NCI-H226 (cell line): ENCODE results near the gene ZNF581.

ENCODE experiments used
- DNase-seq: peaks from one replicate; pipeline ENCODE4 v3.0.0-alpha.2; 2015

Gene ZNF581

DNA sequence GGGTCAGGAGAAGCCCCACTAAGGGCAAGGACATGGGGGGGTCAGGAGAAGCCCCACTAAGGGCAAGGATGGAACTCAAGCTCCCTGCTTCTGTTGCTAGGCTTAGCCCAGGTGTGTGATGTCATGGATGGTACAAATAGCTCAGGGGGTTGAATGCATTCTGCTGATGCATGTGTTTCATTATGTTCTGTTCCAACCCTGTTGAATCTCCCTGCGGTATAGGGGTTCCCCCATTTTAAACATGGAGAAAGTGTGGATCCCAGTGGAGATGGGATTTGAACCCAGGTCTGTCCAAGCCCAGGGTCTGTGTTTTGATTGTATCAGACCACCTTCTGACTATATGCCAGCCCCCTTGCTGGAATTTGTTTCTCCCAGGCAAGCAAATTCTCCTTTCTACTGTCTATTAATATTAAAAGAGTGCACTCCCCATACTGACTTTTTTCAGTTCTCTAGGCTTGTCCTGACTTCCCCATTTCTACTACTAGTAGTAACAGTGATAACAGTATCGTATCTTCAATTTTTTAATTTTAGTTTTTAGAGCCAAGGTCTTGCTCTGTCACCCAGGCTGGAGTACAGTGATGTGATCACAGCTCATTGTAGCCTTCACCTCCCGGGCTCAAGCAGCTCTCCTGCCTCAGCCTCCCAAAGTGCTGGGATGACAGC is 31.3 kb upstream of the ZNF581 start:
- no peak for DNase-seq

DNA sequence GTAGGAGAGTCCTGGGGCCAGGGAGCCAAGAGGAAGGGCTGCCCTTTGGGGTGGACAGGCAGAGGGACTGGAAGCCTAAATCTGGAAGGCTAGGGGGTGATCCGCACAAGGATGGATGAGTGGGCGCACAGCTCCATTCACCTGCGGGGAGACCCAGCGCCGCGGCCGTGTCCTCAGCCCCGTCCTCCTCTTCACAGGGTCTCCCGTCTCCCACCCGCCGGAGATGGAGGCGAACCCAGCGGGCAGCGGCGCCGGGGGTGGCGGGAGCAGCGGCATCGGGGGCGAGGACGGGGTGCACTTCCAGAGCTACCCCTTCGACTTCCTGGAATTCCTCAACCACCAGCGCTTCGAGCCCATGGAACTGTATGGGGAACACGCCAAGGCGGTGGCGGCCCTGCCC is 30.1 kb upstream of the ZNF581 start:
- no peak for DNase-seq

DNA sequence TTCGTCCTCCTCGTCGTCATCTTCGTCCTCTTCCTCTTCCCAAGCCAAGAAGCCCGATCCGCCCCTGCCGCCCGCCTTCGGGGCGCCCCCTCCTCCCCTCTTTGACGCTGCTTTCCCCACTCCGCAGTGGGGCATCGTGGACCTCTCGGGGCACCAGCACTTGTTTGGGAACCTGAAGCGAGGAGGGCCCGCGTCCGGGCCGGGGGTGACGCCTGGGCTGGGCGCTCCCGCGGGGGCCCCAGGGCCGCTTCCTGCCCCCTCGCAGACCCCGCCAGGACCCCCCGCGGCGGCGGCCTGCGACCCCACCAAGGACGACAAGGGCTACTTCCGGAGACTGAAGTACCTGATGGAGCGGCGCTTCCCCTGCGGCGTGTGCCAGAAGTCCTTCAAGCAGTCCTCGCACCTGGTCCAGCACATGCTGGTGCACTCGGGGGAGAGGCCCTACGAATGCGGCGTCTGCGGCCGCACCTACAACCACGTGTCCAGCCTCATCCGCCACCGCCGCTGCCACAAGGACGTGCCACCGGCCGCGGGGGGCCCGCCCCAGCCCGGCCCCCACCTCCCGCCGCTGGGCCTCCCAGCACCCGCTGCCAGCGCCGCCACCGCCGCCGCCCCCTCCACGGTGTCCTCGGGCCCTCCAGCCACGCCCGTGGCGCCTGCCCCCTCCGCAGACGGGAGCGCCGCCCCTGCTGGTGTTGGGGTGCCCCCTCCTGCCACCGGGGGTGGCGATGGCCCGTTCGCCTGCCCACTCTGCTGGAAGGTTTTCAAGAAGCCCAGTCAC is 29.3 kb upstream of the ZNF581 start:
- DNase-seq: no peak

DNA sequence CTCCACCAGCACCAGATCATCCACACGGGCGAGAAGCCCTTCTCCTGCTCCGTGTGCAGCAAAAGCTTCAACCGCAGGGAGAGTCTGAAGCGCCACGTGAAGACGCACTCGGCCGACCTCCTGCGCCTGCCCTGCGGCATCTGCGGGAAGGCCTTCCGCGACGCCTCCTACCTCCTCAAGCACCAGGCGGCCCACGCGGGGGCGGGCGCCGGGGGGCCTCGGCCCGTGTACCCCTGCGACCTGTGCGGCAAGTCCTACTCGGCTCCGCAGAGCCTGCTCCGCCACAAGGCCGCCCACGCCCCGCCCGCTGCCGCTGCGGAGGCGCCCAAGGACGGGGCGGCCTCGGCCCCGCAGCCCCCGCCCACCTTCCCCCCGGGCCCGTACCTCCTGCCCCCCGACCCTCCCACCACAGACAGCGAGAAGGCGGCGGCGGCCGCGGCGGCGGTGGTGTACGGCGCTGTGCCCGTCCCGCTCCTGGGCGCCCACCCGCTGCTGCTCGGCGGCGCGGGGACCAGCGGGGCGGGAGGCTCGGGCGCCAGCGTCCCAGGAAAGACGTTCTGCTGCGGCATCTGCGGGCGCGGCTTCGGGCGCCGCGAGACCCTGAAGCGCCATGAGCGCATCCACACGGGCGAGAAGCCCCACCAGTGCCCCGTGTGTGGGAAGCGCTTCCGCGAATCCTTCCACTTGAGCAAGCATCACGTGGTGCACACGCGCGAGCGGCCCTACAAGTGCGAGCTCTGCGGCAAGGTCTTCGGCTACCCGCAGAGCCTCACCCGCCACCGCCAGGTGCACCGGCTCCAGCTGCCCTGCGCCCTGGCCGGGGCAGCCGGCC is 28.5 kb upstream of the ZNF581 start:
- DNase-seq: no peak

DNA sequence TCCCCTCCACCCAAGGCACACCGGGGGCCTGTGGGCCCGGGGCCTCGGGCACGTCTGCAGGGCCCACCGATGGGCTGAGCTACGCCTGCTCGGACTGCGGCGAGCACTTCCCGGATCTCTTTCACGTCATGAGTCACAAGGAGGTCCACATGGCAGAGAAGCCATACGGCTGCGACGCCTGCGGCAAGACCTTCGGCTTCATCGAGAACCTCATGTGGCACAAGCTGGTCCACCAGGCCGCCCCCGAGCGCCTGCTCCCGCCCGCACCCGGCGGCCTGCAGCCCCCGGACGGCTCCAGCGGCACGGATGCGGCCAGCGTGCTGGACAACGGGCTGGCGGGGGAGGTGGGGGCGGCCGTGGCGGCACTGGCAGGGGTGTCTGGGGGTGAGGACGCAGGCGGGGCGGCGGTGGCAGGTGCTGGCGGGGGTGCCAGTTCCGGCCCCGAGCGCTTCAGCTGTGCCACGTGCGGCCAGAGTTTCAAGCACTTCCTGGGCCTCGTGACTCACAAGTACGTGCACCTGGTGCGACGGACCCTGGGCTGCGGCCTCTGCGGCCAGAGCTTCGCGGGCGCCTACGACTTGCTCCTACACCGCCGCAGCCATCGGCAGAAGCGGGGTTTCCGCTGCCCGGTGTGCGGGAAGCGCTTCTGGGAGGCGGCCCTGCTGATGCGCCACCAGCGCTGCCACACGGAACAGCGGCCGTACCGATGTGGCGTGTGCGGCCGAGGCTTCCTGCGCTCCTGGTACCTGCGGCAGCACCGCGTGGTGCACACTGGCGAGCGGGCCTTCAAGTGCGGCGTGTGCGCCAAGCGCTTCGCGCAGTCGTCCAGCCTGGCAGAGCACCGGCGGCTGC is 27.7 kb upstream of the ZNF581 start:
- DNase-seq: no peak

DNA sequence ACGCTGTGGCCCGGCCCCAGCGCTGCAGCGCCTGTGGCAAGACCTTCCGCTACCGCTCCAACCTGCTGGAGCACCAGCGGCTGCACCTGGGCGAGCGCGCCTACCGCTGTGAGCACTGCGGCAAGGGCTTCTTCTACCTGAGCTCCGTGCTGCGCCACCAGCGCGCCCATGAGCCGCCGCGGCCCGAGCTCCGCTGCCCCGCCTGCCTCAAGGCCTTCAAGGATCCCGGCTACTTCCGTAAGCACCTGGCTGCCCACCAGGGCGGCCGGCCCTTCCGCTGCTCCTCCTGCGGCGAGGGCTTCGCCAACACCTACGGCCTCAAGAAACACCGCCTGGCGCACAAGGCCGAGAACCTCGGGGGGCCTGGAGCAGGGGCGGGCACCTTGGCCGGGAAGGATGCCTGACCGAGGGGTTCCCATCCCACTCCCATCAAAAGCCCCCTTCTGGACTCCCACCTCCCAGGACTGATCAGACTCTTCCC is 27.0 kb upstream of the ZNF581 start:
- DNase-seq: no peak

DNA sequence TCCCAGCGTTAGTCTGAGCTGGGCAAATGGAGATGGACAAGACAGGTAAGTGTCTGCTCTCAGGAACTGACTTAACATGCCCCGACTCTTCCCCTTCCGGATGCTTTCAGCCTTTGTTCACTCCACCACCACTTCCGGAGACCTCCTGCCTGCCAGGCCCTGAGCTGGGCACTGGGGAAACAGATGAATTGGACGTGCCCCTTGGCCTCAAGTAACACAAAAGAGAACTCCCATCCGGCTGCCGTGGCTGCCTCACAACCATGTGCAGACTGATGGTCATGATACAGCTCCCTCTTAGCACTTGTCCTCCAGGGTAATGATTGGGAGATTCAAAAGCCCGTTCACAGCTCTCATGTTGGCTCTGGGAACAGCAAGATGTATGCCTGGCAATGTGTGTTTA is 26.0 kb upstream of the ZNF581 start:
- DNase-seq: no peak

DNA sequence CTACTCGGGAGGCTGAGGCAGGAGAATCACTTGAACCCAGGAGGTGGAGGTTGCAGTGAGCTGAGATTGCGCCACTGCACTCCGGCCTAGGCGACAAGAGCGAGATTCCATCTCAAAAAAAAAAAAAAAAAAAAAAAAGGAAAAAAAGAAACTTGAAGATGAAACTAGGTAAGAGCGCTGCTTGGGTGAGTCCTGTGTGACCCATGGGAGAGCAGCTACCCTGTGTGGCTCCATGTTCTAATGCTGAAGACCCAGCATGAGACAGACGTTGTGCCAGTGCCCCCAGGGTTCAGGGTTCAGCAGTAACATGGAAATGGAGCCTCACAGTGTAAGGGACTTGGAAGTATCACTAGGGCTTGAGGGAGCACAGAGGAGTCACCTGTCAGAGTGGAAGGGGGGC is 25.0 kb upstream of the ZNF581 start:
- DNase-seq: no peak

DNA sequence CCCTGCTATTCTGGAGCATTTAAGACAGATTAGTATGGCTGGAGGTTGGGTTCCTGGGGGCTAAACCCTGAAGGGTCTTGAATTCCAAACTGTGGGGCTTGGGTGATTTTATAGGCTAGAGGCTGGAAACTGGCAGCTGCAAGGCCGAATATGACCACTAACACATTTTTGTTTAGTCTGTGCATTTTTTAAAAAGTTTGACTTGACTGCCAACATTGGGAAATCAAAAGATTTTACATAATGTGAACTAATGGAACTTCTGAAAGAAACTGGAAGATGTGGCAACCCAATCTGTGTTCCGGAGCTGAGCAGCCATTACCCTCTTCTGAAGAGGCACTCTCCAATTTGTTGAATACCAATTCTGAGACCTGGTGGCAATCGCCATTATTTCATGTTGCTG is 24.2 kb upstream of the ZNF581 start:
- DNase-seq: no peak

DNA sequence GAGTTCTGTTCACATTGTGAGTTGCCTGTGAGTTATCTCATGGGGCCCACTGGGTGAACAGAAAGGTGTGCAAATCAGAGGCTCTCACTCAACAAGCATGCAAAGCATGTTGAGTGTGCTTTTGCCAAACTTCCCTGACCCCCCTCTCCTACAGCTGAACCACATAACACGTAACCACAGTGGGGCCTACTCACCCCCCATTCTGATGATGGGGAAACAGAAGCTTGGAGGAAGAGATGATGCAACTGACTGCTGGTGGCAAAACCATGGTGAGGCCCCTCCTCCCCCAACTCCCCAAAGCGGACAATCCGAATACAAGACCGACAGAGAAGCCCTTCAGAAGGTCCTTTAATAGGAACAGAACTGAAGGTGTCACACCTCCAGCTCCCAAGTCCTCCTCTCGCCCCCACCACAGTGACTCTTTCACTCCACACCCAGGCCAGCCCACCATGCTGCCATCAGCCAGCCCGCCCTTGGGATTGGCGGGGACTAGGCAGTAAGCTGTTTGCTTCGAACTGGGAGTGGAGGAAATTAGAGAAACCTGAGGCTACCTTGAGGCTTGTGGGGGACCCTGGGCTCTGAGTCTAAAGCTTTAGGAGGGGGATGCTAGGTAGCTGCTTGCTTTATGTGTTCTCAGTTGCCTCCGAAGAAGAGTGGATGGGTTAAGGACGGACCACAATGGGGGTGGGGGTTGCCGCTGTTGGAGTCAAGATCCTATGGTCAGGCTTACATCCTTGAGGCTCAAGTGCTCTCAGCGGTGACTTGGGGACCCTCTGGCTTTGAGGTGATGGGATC is 22.8 kb upstream of the ZNF581 start:
- DNase-seq: no peak

DNA sequence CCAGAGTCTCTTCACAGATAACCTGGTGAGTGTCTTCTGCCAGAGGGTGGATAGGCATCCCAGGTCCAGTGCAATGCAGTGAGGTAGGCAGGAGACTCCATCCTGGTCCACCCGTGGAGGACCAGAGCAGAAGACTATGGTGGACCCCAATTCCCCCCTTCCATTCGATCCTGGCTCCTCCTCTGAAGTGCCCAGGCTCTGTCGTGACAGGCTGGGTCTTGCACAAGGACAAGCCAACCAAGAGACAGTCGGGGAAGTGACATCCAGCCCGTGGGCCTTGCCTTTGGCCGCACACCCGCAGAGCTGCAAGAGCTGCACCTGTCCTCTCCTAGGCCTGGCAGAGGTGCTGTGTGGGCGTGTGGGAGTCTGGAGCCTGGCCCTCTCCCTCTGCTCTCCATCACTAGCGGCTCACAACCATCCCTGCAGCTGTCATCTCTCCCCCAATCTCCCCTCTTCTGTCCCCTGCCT is 22.2 kb upstream of the ZNF581 start:
- DNase-seq: no peak

DNA sequence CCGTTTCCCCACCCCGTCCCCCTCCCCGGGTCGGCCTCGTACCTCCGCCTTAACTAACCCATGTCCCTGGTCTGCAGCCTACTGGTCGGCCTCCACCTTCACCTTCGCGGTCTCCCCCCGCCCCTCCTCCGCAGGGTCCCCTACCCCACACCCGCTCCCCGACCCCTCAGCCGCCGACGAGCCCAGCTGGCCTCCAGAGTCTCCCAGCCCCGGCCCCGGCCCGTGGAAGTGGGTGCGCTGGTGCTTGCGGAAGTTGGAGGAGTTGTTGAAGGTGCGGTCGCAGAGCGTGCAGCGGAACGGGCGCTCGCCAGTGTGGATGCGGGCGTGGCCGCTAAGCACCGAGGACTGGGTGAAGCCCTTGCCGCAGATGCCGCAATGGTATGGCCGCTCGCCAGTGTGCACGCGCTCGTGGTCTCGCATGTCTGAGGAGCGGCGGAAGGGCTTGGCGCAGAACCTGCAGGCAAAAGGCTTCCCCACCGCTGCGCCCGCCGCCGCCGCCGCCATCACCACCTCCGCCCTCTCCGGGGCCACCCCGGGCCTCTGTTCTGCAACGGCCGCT is 21.7 kb upstream of the ZNF581 start:
- DNase-seq: no peak

DNA sequence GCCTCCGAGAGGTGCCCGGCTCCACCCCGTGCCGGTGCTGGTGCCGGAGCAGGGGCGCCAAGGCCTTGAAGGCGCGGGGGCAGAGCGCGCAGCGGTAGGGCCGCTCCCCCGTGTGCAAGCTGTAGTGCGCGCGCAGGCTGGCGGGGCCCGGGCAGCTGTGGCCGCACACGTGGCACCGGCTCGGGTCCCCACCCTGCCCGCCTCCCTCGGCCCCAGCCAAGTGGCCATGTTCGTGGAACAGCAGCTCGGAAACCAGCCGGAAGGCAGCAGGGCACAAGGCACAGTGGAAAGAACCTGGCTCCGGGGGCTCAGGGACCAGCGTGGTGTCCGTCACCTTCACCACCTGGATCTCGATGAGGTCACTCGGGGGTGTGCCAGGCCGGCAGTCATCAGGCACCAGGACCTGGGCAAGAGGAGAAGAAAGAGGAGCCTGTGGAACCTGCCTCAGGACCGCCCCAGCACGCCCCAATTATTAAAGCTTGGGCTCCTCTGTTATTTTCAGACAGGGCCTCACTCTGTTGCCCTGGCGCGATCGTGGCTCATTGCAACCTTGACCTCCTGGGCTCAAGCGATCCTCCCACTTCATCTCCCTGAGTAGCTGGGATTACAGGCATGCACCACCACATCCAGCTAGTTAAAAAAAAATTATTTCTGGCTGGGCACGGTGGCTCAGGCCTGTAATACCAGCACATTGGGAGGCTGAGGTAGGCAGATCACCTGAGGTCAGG is 21.0 kb upstream of the ZNF581 start:
- DNase-seq: no peak

DNA sequence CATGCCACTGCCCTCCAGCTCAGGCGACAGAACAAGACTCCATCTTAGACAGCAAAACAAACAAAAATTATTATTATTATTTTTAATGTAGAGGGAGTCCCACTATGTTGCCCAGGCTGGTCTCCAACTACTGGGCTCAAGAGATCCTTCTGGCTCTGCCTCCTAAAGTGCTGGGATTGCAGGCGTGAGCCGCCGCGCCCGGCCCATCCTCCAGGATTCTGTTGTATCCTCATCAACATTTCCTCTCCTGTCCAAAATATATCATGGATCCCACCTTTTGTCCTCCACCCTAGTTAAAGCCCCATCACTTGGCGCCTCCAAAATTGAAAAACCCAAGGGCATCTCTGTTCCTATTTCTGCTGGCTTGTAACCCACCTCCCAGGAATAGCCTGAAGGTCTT is 20.3 kb upstream of the ZNF581 start:
- DNase-seq: no peak

DNA sequence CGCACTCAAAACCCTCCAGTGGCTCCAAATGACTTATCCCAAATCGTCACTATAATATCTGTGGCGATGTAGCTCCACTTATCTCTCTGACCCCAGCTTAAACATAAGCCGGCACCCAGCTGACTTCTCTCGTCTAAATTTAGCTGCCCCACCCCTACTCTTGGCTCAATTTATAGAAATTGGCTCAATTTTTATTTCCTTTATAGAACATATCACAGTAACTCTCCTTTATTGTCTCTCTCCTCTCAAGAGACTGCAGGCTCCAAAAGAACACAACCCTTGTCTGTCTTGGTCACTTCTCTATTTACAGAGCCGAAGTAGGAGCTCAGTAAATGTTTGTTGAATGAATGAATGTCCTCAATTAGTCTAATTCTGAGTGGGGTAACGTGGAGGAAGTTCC is 19.9 kb upstream of the ZNF581 start:
- no peak for DNase-seq

DNA sequence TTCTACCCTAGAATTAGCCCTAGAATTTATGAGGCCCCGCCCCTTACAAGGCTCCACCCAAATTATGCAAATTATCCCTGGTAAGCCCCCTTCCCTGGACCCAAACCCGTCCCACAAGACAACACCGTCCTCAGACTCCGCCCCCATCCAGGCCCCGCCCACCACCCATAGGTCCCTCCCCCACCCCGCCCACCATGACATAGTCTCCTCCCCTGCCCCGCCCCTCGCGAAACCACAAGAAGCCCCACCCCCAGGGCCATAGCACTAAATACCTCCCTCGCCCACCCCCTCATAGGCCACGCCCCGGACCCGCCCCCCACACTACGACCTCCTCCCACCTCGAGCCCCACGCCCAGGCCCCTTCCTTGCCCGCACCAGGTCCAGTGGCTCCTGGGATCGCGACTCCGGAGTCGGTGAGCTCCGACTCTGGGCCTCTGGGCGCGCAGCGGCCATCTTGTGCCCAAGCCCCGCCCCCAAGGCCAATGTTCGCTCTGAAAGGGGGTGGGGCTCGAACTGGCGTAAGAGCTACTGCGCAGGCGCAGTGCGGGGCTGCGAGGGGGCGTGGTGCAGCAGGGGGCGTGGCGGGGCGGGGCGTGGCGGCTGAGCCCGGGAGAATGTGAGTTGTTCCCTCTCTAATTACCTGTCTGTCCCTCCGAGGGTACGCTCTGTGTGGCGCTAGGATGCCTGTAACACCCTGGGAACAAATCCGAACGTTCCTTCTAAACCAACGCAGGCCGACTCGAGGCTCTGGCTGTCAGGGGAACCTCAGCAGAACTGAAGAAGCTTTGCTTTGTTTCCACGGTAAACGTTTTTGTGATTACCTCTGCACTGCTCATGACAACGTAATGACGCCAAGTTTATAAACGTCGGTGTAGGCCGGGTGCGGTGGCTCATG is 19.1 kb upstream of the ZNF581 start, which contains the start of gene ZNF784:
TSS of gene ZNF784 (minus strand) at position 458 of the 895 bp plus-strand sequence. CDS start at position 453, 5 bp downstream.
- DNase-seq: peak; percentile 84

DNA sequence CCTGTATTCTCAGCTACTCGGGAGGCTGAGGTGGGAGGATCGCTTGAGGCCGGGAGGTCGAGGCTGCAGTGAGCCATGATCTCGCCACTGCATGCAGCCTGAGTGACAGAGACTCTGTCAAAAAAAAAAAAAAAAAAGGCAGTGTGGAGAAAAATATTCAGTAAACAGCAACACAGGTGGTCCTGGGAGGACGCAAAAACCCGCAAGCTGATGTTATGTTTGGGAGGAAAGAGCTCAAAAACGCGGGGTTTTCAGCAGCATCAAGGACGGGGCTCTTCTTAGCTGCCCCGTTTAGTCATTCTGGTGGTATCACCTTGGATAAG is 18.5 kb upstream of the ZNF581 start:
- DNase-seq: no peak

DNA sequence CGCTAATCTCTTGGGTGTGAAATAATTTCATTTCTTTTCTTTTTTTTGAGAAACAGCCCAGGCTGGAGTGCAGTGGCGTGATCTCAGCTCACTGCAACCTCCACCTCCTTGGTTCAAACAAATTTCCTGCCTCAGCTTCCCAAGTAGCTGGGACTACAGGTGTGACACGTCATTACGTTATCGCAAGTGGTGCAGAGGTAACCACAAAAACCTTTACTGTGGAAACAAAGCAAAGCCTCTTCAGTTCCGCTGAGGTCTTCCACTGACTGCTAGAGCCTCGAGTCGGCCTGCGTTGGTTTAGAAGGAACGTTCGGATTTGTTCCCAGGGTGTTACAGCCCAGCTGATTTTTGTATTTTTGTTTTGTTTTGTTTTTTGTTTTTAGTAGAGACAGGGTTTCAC is 17.1 kb upstream of the ZNF581 start:
- no peak for DNase-seq

DNA sequence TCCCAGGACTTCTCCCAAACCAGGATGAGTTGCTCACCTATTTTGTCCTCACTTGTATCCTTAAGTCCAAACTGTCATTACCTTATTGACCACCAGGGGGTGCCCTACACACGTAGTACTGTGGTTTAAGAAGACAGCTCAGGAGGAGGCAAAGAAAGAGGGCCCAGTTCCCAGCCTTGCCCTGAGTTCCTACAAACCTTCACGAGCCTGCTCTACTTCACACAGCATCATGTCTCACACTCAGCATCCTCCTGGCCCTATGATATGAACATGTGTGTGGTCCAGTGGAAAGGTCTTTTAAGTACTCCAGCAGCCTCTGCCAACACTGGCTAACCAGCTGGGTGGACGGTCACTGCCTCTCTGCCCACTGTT is 11.0 kb upstream of the ZNF581 start:
- DNase-seq: peak; percentile 79

DNA sequence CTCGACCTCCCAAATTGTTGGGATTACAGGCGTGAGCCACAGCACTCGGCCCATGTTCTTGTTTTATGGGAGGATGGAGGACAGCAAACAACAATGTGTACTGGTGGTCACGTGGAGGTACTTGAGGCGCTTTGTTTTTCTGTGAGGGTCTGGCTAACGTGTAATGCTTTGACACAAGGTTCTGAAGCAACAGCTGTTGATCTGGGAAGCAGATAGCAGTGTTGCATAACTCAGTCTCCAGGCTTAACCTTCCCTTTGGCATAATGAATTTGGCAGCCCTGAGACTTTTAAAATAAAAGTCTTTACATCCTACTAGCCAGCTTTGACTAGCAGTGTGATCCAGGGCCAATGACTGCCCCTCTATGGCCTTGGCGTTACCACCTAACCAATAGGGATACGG is 9.6 kb upstream of the ZNF581 start:
- DNase-seq: no peak
